Measurements from ENCODE around the gene RAI1. TPM values are rescaled to one million over a fixed set of nuclear protein-coding genes. Genes with fewer than 3 reads are reported as not detected.
"Not testable (repeated sequence)": the region's sequence is repeated elsewhere in the genome, so short reads cannot be mapped to it uniquely, and the experiment has no call there.

The RAI1 gene
- total RNA-seq, 1 donor from 2014 or later, result 9.1 TPM

GRCh38 chr17:17679748-17680147 lies 1.5 kb upstream of the RAI1 start:
- no peak for DNase-seq (ENCODE audit: low read depth)

GRCh38 chr17:17680477-17681186 lies 626 bp upstream of the RAI1 start:
- DNase-seq (ENCODE audit: low read depth), result no peak

DNA sequence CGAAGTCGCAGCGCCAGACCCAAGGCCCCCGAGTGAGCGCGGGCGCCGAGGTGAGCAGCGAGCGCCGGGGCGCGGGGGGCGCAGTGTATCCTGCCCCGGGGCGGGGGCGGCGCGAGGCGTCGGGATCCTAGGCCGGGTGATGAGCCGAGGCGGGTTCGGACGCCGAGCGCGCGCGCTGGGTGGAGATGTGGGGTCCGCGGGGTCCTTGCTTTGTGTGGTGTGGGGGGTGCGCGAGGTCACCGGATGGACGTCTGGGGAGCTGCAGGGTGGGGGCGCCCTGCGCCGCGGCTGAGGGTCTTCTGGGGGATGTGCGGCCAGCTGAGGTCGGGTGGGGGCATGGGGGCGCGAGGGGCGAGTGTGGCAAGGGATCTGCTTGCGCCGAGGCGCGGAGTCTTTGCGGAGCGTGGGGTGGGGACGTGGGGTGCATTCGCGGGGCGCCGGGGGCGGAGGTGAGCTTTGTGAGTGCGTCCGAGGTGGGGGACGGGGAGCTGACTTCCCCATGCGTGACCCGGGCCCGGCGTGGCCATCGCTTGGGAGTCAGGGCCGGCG lies 560 bp downstream of the RAI1 start:
- DNase-seq (ENCODE audit: low read depth), result no peak

DNA sequence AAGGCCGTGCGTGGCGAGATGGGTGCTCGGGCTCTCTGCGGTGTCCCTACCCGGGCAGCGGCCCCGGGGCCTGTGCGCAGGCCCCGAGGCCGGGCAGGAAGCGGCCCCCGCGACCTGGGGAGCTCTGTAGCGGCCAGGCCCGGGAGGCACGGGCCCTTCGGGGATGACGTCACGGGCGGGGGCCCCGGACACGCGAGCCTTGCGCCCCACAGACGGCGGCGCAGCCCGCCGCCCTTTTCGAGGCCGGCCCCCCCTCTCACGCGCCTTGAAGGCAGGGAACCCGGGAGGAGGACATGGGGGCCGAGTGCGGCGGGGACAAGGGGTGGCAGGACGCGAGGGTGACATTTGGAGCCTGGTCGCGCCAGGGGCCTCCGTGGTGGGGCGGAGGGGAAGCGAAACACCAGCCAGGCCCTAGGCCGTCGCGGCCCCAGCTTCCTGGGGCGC lies 1.1 kb downstream of the RAI1 start:
- peak; percentile 53 for DNase-seq (ENCODE audit: low read depth)

- DNase-seq (ENCODE audit: low read depth), result peak; percentile 65
These were observed 1.8 kb downstream of the RAI1 start for GRCh38 chr17:17682737-17683680.

DNA sequence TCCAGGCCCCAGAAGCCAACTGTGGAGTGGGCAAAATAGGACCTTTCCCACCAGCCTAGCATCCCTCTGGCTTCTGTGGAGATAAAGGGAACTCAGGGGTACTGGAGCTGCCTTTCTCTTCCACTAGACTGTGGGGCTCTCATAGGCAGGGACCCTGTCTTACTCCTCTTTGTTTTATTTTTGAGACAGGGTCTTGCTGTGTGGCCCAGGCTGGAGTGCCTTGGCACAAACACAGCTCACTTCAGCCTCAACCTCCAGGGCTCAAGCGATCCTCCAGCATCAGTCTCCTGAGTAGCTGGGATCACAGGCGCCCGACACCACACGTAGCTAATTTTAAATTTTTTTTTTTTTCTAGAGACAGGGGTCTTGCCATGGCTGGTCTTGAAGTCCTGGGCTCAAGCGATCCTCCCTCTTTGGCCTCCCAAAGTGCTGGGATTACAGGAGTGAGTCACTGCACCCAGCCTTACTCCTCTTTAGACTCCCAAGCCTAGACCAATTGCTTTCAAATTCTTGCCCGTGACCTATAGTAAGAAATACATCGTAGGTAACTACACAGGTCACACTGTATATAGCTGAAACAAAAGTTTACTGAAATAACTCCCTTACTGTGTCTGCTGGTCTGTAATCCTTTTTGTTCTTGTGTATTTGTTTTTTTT lies 2.6 kb downstream of the RAI1 start:
- DNase-seq (ENCODE audit: low read depth), result no peak

- DNase-seq (ENCODE audit: low read depth), result no peak
These were observed 3.9 kb downstream of the RAI1 start for GRCh38 chr17:17684906-17685774.

- no peak for DNase-seq (ENCODE audit: low read depth)
These were observed 4.6 kb downstream of the RAI1 start for GRCh38 chr17:17685775-17686291.

- DNase-seq (ENCODE audit: low read depth), result no peak
These were observed 8.1 kb downstream of the RAI1 start for GRCh38 chr17:17689312-17689711.

DNA sequence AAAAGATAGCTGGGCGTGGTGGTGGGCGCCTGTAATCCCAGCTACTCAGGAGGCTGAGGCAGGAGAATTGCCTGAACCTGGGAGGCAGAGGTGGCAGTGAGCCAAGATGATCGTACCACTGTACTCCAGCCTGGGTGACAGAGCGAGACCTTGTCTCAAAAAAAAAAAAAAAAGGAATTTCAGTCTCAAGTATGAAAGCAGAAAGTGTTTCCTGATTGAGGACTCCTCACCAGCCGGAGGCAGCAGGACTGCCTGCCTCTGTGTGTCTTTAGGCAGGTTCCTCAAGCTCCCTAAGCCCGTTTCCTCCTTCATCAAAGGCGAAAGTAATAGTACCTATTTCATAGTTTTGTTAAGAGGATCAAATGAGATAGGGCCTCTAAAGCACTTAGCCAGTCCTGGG lies 9.0 kb downstream of the RAI1 start:
- not testable (repeated sequence) for DNase-seq (ENCODE audit: low read depth)

GRCh38 chr17:17691468-17692263 lies 10.4 kb downstream of the RAI1 start:
- no peak for DNase-seq (ENCODE audit: low read depth)

- DNase-seq (ENCODE audit: low read depth), result no peak
These were observed 11.3 kb downstream of the RAI1 start for GRCh38 chr17:17692353-17693252.

GRCh38 chr17:17693253-17694168 lies 12.3 kb downstream of the RAI1 start:
- no peak for DNase-seq (ENCODE audit: low read depth)

- peak; percentile 69 for DNase-seq (ENCODE audit: low read depth)
These were observed 13.2 kb downstream of the RAI1 start for GRCh38 chr17:17694169-17695081.

DNA sequence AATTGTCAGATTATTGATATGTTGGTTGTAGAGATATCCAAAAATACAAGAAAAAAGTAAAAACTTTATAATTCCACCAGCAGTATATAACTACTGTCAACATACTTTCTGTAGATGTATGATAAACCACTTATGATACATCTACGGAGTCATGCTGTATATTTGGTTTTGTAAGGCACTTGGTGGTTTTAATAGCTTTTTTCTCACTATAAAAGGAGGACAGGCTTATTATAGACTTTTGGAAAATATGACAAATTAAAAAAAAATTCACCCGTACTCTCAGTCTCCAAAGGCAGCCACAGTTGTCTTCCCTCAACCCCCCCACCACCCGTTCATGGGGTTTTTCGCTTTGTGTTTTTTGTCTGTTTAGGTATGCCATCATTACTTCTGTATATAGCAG lies 14.8 kb downstream of the RAI1 start:
- no peak for DNase-seq (ENCODE audit: low read depth)
